K562 (cell line): Measurements from ENCODE around the gene GABPB2. TPM values are rescaled to one million over a fixed set of nuclear protein-coding genes. Genes with fewer than 3 reads are reported as not detected.

ENCODE experiments used
- ATF7 ChIP-seq: fragments of 450-650 bp; IDR thresholded peaks from 2 replicates; pipeline ENCODE4 v1.7.1; 2014; ENCODE audit warnings: mild to moderate bottlenecking, moderate library complexity
- CAMTA2 ChIP-seq: fragments of 250-450 bp; sonication (Bioruptor Pico); conservative IDR thresholded peaks from 2 replicates; pipeline ENCODE4 v1.5.1; 2022
- DNMT1 ChIP-seq: fragments of 450-650 bp; IDR thresholded peaks from 2 replicates; pipeline ENCODE4 v1.6.1; 2016; ENCODE audit warnings: antibody characterized with exemption, mild to moderate bottlenecking
- ESRRA ChIP-seq: fragments of 450-650 bp; IDR thresholded peaks from 2 replicates; pipeline ENCODE4 v1.6.1; 2014; ENCODE audit warnings: low read depth, mild to moderate bottlenecking, moderate library complexity, borderline replicate concordance
- ETV5 ChIP-seq: sonication (generic); formaldehyde crosslinking; IDR thresholded peaks from 2 replicates; pipeline ENCODE4 v1.4.0; 2020; ENCODE audit warnings: low read depth, mild to moderate bottlenecking, missing genetic modification reagents
- FOXK1 ChIP-seq: sonication (generic); formaldehyde crosslinking; IDR thresholded peaks from 2 replicates; pipeline ENCODE4 v1.8.0; 2022; ENCODE audit warnings: missing genetic modification reagents, mild to moderate bottlenecking, borderline replicate concordance
- GATAD2A ChIP-seq: fragments of 450-650 bp; IDR thresholded peaks from 2 replicates; pipeline ENCODE4 v1.6.1; 2017
- GTF2E2 ChIP-seq: fragments of 200-800 bp; sonication (Bioruptor generic); IDR thresholded peaks from 2 replicates; pipeline ENCODE4 v1.6.1; 2016; ENCODE audit warnings: missing genetic modification characterization, missing compliant biosample characterization
- HES1 ChIP-seq: fragments of 450-650 bp; IDR thresholded peaks from 2 replicates; pipeline ENCODE4 v1.6.1; 2016; ENCODE audit warnings: low read depth, mild to moderate bottlenecking, moderate library complexity
- HNRNPL ChIP-seq: fragments of 200-400 bp; formaldehyde crosslinking; IDR thresholded peaks from 2 replicates; pipeline ENCODE4 v1.6.1; 2017; ENCODE audit warnings: low read depth, mild to moderate bottlenecking, low read length
- MBD2 ChIP-seq: sonication (generic); IDR thresholded peaks from 2 replicates; pipeline ENCODE4 v1.6.1; 2016; ENCODE audit warnings: low read depth, borderline replicate concordance
- NFIC ChIP-seq: fragments of 450-650 bp; IDR thresholded peaks from 2 replicates; pipeline ENCODE4 v1.6.1; 2017; ENCODE audit warnings: mild to moderate bottlenecking, inconsistent platforms
- NKRF ChIP-seq: fragments of 450-650 bp; IDR thresholded peaks from 2 replicates; pipeline ENCODE4 v1.6.1; 2016; ENCODE audit warnings: borderline replicate concordance
- POLR2G ChIP-seq: fragments of 200-400 bp; formaldehyde crosslinking; IDR thresholded peaks from 2 replicates; pipeline ENCODE4 v1.6.1; 2017; ENCODE audit warnings: low read depth, mild to moderate bottlenecking, antibody characterized with exemption, low read length, moderate library complexity
- PRDM10 ChIP-seq: fragments of 450-650 bp; IDR thresholded peaks from 2 replicates; pipeline ENCODE4 v1.6.1; 2018; ENCODE audit not compliant: partially characterized antibody
- SMAD3 ChIP-seq: fragments of 450-650 bp; formaldehyde crosslinking; conservative IDR thresholded peaks from 2 replicates; pipeline ENCODE4 v1.4.0; 2020; ENCODE audit warnings: mild to moderate bottlenecking
- XRCC3 ChIP-seq: fragments of 450-650 bp; IDR thresholded peaks from 2 replicates; pipeline ENCODE4 v1.6.1; 2017; ENCODE audit warnings: mild to moderate bottlenecking, moderate library complexity
- YY1 ChIP-seq, 3 experiments: IDR thresholded peaks; 2 replicates each; pipeline ENCODE4 v1.6.1; 2011; ENCODE audit warnings: low read length in 2 of 3, mild to moderate bottlenecking in 2 of 3, moderate library complexity in 2 of 3, borderline replicate concordance in 1 of 3, control low read depth in 1 of 3, low read depth in 1 of 3; ENCODE audit not compliant: insufficient read depth in 3 of 3, insufficient replicate concordance in 2 of 3, control insufficient read depth in 1 of 3, insufficient read length in 1 of 3; ENCODE audit errors: extremely low read depth in 1 of 3
- ZBTB8A ChIP-seq: fragments of 450-650 bp; IDR thresholded peaks from 2 replicates; pipeline ENCODE4 v1.6.1; 2018; ENCODE audit warnings: mild to moderate bottlenecking, moderate library complexity; ENCODE audit not compliant: partially characterized antibody
- ZC3H8 ChIP-seq: fragments of 450-650 bp; IDR thresholded peaks from 2 replicates; pipeline ENCODE4 v1.6.1; 2017
- ZFP1 ChIP-seq: fragments of 450-650 bp; formaldehyde crosslinking; IDR thresholded peaks from 2 replicates; pipeline ENCODE4 v1.4.0; 2020; ENCODE audit warnings: mild to moderate bottlenecking, mixed read lengths
- ZNF311 ChIP-seq: fragments of 250-450 bp; sonication (Bioruptor Pico); IDR thresholded peaks from 2 replicates; pipeline ENCODE4 v1.4.0; 2020; ENCODE audit warnings: mild to moderate bottlenecking, moderate library complexity
- polyA plus RNA-seq, 8 experiments: library from polyadenylated mRNA; depleted of rRNA in 4 of 8; stranded (reverse) in 5 of 8; unstranded in 3 of 8; fragments of >200 nt; fragmentation: Nextera tagmentation in 2 of 8; fragmentation: Illumina TruSeq in 1 of 8; extraction: Ambion mirVana in 2 of 8; extraction: Trizol in 1 of 8; gene quantifications; 2 replicates each; pipeline versions ENCODE4 v1.2.1 to v1.2.3, GENCODE V29; 2011 to 2014; ENCODE audit warnings: inconsistent platforms in 1 of 8, missing spikeins in 1 of 8
- total RNA-seq, 7 experiments: library from RNA; depleted of rRNA in 6 of 7; stranded (reverse); fragments of >200 nt in 6 of 7; fragmentation: Illumina TruSeq in 2 of 7; extraction: Trizol in 2 of 7; gene quantifications; 2 replicates each; pipeline versions ENCODE4 v1.2.1 to v1.2.3, GENCODE V29; 2011 to 2021; ENCODE audit warnings: low replicate concordance in 1 of 7

The GABPB2 gene
- total and polyA plus RNA-seq, 9 of the 15 experiments (the other 6 are each of a cell fraction or from before 2014, with no cell fraction given): 2.2 to 13.3 (median 6.1) TPM

GRCh38 chr1:151165738-151166504, 95.4 kb downstream of the GABPB2 start, which contains the start of the genes LYSMD1 and SCNM1 (continued):
- TF ChIP-seq HNRNPL (no peak), ZBTB8A (peak; percentile 100), GATAD2A (no peak), ETV5 (CRISPR knock-in tag) (peak; percentile 100), PRDM10 (no peak), YY1 (IDR thresholded peaks at IDR 0.05; ENCODE audit: borderline replicate concordance in 1 of 3, control insufficient read depth in 1 of 3, extremely low read depth in 1 of 3, insufficient read depth in 3 of 3, insufficient read length in 1 of 3, insufficient replicate concordance in 2 of 3, low read depth in 1 of 3, low read length in 2 of 3) (peak in 2 of 3 experiments; percentile 53 to 72), HES1 (no peak), SMAD3 (CRISPR knock-in tag) (0 out of 2 replicates have a peak, but pooled peaks have one; percentile 36), ATF7 (peak; percentile 84), ZFP1 (CRISPR knock-in tag) (no peak), ZNF311 (CRISPR knock-in tag) (no peak), CAMTA2 (no peak), XRCC3 (no peak), ESRRA (peak; percentile 53), FOXK1 (no peak; the same call in 1 of the 2 replicates), MBD2 (peak; percentile 96), GTF2E2 (tag) (peak; percentile 53; the same call in 1 of the 2 replicates), DNMT1 (no peak), ZC3H8 (no peak), POLR2G (peak; percentile 43; the same call in 1 of the 2 replicates), NFIC (no peak), NKRF (peak; percentile 78; the same call in 1 of the 2 replicates)
